Right lobe of liver (tissue), 6 donors: ENCODE results near the gene HPX. TPM values are rescaled to one million over a fixed set of nuclear protein-coding genes. Genes with fewer than 3 reads are reported as not detected.
A peak's percentile ranks its signal among the peaks of the same experiment; 100 is the strongest.

Source experiments
- ATAC-seq, 4 donors: fragments of 200-7000 bp; cut with Tn5 transposase; one replicate each; pipeline ENCODE4 v1.9.1; 2020; ENCODE audit warnings: mild to moderate bottlenecking in 4 of 4, moderate library complexity in 4 of 4
- DNase-seq, 3 donors: peaks; one replicate each; pipeline ENCODE4 v3.0.0-alpha.2; 2020
- H3K27ac ChIP-seq, 3 donors: fragments of 200-600 bp; one replicate each; pipeline ENCODE4 v1.8.0; 2022
- H3K27me3 ChIP-seq, 2 donors: fragments of 200-600 bp; one replicate each; pipeline ENCODE4 v1.8.0; 2022
- H3K36me3 ChIP-seq, 4 donors: fragments of 200-600 bp; sonication (generic) in 1 of 4; one replicate each; pipeline versions ENCODE4 v1.5.1 to v1.8.0; 2017 to 2022; ENCODE audit warnings: control low read depth in 1 of 4
- H3K4me1 ChIP-seq, 4 donors: fragments of 200-600 bp; sonication (generic) in 1 of 4; one replicate each; pipeline versions ENCODE4 v1.5.1 to v1.8.0; 2017 to 2022; ENCODE audit warnings: control low read depth in 1 of 4
- H3K4me3 ChIP-seq, 3 donors: fragments of 200-600 bp; one replicate each; pipeline ENCODE4 v1.8.0; 2022
- H3K9me3 ChIP-seq, 4 donors: fragments of 200-600 bp; sonication (generic) in 1 of 4; one replicate each; pipeline versions ENCODE4 v1.5.1 to v1.8.0; 2017 to 2022; ENCODE audit warnings: control low read depth in 1 of 4
- CTCF ChIP-seq, 4 donors: fragments of 200-600 bp in 3 of 4; fragments of 450-650 bp in 1 of 4; IDR thresholded peaks; one replicate each; pipeline versions ENCODE4 v1.5.1 to v1.8.0; 2016 to 2022; ENCODE audit warnings: antibody characterized with exemption in 4 of 4, mild to moderate bottlenecking in 2 of 4
- POLR2A ChIP-seq: fragments of 450-650 bp; IDR thresholded peaks from one replicate; pipeline ENCODE4 v1.6.1; 2017; ENCODE audit warnings: antibody characterized with exemption, mild to moderate bottlenecking
- WGBS: methylation state at CpG from one replicate; pipeline ENCODE4 v1.1.6; 2018; ENCODE audit warnings: low coverage, low lambda C conversion rate; ENCODE audit not compliant: insufficient coverage; ENCODE audit errors: missing lambda C conversion rate; 5-methylcytosine and 5-hydroxymethylcytosine counted together
- intact Hi-C, 2 donors: fragments of 100-400 bp; cut with DNase I; formaldehyde crosslinking; loops; one replicate each; pipeline versions ENCODE4 v1.11.2 to v1.14.1; 2022
- total RNA-seq, 6 experiments: library from RNA; depleted of rRNA in 2 of 6; stranded (reverse); fragments of >200 nt in 2 of 6; fragmentation: NEBNext Ultra II Directional in 3 of 6; extraction: Animal tissue kit (Norgen Biotek cat#: 25700) in 3 of 6; gene quantifications; one replicate each; pipeline versions ENCODE4 v1.1.0 to v1.2.4, GENCODE V29; 2016 to 2023
- donor health status: DM: no; HTN: yes; CAD: no.
- donor health status: DM: no; HTN: no; CAD: no.
- donor health status: DM: no; HTN: no; CAD: no.
- donor health status: DM: no; HTN: yes; CAD: no.
- donor health status: DM: no; HTN: yes; CAD: no.

HPX gene
- total RNA-seq, 6 experiments from 2014 or later: 3,555 to 5,250 (median 4,456) TPM

DNA sequence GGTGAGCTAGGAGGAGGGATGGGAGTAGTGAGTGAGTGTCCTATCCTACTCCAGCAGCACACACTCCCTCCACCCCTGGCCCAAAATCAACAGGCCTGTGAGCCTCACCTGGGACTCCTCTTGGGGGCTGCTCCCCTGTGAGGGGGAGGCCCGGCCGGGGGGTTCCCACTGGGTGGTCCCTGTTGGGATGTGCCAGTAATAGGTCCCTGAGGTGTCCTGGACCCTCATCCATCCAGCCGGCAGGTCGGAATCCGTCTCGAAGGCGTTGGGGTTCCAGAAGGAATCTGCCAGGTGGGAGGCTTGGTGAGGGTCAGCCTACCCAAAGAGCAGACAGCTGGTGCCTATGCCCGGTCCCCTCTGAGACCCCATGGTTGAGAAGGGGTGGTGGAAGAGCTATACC is 37.2 kb downstream of the HPX start:
- H3K9me3 ChIP-seq: no peaks in the 10 kb centered on the region
- no peaks in the 10 kb centered on the region for H3K4me1 ChIP-seq
- DNase-seq (no peak), ATAC-seq (no peak)
- no peak overlapping the region for H3K27ac ChIP-seq
- TF ChIP-seq POLR2A: no peak
- TF ChIP-seq CTCF (IDR thresholded peaks at IDR 0.05): no peak
- H3K4me3 ChIP-seq: no peak overlapping the region
- no CpG with 5 or more reads among the region's 8 CpGs for WGBS
- no peaks in the 10 kb centered on the region for H3K27me3 ChIP-seq
- intact Hi-C loops: no loop called here
- no peaks in the 10 kb centered on the region for H3K36me3 ChIP-seq

- no peak overlapping the region for H3K4me3 ChIP-seq
- WGBS: 61% methylated on average over 7 of the region's 7 CpGs
- H3K4me1 ChIP-seq: no peaks in the 10 kb centered on the region
- TF ChIP-seq POLR2A (no peak), CTCF (IDR thresholded peaks at IDR 0.05) (no peak)
- no peaks in the 10 kb centered on the region for H3K9me3 ChIP-seq
- ATAC-seq (peak in 2 of 4 donors; percentile 43 to 51), DNase-seq (no peak)
- intact Hi-C loops: no loop called here
- no peaks in the 10 kb centered on the region for H3K36me3 ChIP-seq
- H3K27me3 ChIP-seq: no peaks in the 10 kb centered on the region
- H3K27ac ChIP-seq: no peak overlapping the region
These were observed 38.2 kb downstream of the HPX start for GRCh38 chr11:6402561-6402981.

- DNase-seq (no peak), ATAC-seq (peak in 2 of 4 donors; percentile 18 to 19)
- Histone ChIP-seq H3K27ac (no peak overlapping the region), H3K27me3 (no peaks in the 10 kb centered on the region), H3K9me3 (no peaks in the 10 kb centered on the region), H3K36me3 (no peaks in the 10 kb centered on the region), H3K4me1 (no peaks in the 10 kb centered on the region), H3K4me3 (no peak overlapping the region)
- intact Hi-C loops: no loop called here
- TF ChIP-seq POLR2A: no peak
- no peak for TF ChIP-seq CTCF (IDR thresholded peaks at IDR 0.05)
- no CpG with 5 or more reads among the region's 12 CpGs for WGBS
These were observed 38.7 kb downstream of the HPX start for GRCh38 chr11:6402061-6402470.

DNA sequence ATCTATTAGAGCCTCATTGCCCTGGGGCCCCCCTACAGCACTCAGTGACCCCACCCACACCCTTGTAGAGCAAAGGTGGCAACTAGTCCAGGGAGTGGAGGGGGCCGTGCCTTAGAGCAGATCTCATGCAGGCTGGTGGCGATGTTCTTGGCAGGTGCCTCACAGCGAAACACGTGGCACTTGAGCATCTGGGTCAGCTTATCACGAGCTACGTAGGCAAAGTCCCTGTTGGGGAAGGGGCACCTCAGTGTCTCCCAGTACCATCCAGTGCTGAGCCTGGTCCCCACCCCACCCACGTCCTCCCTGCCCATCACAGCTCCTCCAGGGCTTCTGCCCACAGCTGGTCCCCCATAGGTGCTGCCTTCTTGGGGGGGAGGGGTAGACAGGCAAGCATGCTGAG is 39.3 kb downstream of the HPX start:
- no peak for DNase-seq
- no peak for ATAC-seq
- no peaks in the 10 kb centered on the region for H3K4me1 ChIP-seq
- no peaks in the 10 kb centered on the region for H3K36me3 ChIP-seq
- TF ChIP-seq POLR2A (no peak), CTCF (IDR thresholded peaks at IDR 0.05) (no peak)
- H3K27me3 ChIP-seq: no peaks in the 10 kb centered on the region
- no peak overlapping the region for H3K27ac ChIP-seq
- intact Hi-C loops: no loop called here
- no peak overlapping the region for H3K4me3 ChIP-seq
- H3K9me3 ChIP-seq: no peaks in the 10 kb centered on the region
- WGBS: 60% methylated on average over 1 of the region's 7 CpGs
